IPS-11a (cell line): ENCODE results near the gene FANCD2OS.
"Not testable (repeated sequence)": the region's sequence is repeated elsewhere in the genome, so short reads cannot be mapped to it uniquely, and the experiment has no call there.

ENCODE experiments used
- H3K4me3 ChIP-seq: one replicate; pipeline ENCODE4 v1.5.1; 2013; ENCODE audit warnings: low read depth, low read length, control low read depth

The FANCD2OS gene

DNA sequence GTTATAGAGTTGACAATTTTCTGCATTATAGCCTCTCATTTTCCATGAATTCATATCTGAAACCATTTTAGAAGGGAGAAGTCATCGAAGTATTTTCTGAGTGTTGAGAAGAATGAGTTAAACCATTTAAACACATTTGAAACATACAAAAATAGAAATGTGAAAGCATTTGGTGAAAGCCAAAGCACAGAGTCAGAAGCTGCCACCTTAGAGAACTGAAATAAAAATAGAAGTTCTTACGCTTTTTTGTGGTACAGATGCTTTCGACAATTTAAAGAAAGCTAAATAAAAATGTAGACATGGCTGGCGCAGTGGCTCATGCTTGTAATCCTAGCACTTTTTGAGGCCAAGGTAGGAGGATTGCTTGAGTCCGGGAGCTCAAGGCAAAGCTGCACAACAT, 9.0 kb downstream of the FANCD2OS start:
- no peak overlapping the region for H3K4me3 ChIP-seq

DNA sequence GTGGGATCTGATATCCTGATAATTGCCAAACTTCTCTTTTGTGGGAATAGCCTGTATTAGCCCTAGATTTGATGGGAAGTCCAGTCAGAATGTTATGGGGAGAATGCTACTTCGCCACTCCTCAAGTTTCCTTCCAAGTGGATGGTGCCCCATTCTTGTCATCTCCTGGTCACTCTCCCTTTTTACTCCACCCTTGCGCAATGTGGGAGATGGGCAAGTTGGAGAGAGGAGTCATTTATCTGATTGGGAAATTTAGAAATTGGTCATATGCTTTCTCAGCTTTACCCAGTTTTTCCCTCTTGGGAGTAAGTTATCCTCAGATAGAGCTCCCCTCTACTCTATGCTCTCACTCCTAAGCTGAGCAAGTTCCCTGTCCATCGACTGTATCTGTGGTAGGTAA, 14.4 kb downstream of the FANCD2OS start:
- H3K4me3 ChIP-seq: no peak overlapping the region

DNA sequence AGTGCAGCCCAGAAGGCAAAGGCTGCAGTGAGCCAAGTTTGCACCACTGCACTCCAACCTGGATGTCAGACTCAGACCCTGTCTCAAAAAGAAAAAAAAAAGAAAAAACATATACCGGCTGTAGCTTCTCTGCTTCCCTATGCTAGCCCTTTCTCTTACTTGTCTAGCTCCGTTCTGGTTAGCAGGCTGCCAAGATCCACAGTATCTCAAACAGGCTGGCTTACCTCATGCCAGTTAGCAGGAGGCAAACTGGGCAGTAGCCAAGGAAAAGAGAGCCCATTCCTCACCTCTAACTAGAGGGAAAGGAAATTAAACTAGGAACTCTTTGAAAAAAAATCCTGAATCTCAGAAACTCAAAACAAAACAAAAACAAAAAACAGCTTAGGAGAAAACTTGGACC, 16.7 kb downstream of the FANCD2OS start:
- not testable (repeated sequence) for H3K4me3 ChIP-seq

DNA sequence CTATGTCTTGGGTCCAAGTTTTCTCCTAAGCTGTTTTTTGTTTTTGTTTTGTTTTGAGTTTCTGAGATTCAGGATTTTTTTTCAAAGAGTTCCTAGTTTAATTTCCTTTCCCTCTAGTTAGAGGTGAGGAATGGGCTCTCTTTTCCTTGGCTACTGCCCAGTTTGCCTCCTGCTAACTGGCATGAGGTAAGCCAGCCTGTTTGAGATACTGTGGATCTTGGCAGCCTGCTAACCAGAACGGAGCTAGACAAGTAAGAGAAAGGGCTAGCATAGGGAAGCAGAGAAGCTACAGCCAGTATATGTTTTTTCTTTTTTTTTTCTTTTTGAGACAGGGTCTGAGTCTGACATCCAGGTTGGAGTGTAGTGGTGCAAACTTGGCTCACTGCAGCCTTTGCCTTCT, 17.3 kb downstream of the FANCD2OS start:
- H3K4me3 ChIP-seq: not testable (repeated sequence)

DNA sequence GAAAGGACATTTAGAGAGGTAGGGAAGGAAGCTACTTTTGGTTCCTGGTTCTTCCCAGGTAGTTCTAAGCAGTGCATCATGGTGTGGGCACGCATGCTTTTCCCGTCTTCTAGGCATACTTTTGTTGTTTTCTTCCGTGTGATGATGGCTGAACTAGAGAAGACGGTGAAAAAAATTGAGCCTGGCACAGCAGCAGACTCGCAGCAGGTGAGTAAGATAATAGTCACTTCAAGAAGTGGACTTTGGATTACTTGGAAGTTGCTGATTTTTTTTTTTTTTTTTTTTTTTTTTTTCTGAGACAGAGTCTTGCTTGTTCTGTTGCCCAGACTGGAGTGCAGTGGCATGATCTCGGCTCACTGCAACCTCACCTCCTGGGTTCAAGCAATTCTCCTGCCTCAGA, 17.9 kb downstream of the FANCD2OS start:
- H3K4me3 ChIP-seq: no peak overlapping the region

DNA sequence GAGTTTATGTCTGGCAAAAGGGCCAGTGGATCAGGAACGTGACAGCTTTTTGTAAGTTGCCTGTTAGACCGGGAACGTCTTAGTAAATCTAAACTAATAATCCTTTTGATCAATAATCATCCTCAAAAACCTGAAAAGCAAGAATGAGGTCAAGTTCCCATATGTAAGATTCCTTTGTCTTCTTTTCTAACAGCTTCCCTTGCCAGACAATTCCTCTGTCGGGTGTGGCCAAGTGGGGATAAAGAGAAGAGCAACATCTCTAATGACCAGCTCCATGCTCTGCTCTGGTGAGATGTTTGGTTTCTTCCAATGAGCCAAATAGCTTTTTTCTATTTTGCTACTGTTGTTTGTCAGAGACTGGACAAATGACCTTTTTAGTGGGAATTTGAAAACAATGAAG, 19.8 kb downstream of the FANCD2OS start:
- no peak overlapping the region for H3K4me3 ChIP-seq

DNA sequence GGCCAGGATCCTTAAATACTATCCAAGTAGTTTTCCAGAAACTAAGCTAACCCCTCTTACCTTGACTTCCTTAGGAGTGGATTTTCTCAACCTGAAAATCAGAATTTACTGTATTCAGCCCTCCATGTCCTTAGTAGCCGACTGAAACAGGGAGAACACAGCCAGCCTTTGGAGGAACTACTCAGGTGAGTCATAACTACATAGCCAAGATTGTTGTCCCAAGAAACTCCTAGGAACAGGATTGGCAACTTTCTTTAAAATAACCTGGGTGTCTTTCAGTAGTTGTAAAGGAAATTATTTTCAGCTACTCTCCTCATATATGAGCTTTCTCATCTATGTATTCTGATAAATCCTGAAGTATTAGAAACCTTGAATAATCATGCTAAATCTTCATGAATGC, 22.3 kb downstream of the FANCD2OS start:
- H3K4me3 ChIP-seq: no peak overlapping the region

DNA sequence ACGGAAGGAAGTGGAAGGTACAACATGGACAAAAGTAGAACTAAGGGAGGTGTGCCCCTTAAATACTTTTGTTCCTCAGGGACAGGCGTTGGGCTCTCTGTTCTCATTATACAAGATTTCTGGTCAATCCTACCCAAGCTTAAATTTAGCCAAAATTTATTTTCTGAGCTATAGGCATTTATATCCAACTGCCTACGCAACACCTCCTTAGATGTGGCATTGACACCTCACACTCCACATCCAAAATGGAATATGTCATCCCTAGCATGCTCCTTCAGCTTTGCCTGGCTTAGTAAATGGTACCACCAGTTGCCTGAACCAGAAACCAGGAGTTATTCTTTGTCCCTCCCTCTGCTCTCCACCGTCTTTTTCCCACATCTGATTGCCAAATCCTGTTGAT, 26.2 kb downstream of the FANCD2OS start:
- H3K4me3 ChIP-seq: no peak overlapping the region

DNA sequence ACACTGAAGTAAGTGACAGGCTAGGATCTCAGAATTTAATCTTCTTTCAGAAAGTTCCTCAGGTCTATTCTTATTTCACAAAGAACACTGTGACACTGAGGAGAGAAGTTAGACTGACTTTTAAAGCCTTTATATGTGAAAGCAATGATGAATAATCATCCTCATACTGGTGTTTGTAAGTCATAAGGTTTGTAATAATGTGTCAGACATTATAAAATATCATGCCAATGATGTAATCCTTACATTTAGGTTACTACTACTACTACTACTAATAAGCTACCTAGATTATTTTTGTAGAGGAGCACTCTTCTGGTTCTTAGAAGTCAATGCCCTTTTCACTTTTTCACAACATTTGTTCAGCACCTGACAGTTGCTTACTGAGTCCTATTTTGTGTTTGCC, 33.4 kb downstream of the FANCD2OS start:
- no peak overlapping the region for H3K4me3 ChIP-seq

DNA sequence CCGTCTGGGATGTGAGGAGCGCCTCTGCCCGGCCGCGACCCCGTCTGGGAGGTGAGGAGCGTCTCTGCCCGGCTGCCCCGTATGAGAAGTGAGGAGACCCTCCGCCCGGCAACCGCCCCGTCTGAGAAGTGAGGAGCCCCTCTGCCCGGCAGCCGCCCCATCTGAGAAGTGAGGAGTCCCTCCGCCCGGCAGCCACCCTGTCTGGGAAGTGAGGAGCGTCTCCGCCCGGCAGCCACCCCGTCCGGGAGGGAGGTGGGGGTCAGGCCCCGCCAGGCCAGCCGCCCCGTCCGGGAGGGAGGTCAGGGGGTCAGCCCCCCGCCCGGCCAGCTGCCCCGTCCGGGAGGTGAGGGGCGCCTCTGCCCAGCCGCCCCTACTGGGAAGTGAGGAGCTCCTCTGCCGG, 38.0 kb downstream of the FANCD2OS start:
- not testable (repeated sequence) for H3K4me3 ChIP-seq

DNA sequence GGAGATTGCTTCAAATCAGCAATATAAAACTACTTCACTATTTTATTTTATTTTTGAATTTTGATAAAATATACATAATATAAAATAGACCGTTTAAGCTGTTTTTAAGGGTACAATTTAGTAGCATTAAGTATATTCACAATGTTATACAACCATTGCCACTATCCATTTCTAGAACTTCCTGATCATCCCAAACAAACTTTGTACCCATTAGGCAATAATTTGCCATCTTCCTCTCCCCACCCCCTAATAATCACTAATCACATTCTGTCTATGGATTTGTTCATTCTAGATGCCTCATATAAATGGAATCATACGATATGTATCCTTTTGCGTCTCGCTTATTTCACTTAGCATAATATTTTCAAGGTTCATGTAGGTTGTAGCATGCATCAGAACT, 53.0 kb downstream of the FANCD2OS start:
- no peak overlapping the region for H3K4me3 ChIP-seq
